Retina (tissue), 1 donor: ENCODE results near the gene MIEN1.
A peak's percentile ranks its signal among the peaks of the same experiment; 100 is the strongest.
"Not testable (repeated sequence)": the region's sequence is repeated elsewhere in the genome, so short reads cannot be mapped to it uniquely, and the experiment has no call there.

Experiments used
- DNase-seq: peaks from one replicate; pipeline ENCODE4 v3.0.0-alpha.2; 2016

Gene MIEN1

DNA sequence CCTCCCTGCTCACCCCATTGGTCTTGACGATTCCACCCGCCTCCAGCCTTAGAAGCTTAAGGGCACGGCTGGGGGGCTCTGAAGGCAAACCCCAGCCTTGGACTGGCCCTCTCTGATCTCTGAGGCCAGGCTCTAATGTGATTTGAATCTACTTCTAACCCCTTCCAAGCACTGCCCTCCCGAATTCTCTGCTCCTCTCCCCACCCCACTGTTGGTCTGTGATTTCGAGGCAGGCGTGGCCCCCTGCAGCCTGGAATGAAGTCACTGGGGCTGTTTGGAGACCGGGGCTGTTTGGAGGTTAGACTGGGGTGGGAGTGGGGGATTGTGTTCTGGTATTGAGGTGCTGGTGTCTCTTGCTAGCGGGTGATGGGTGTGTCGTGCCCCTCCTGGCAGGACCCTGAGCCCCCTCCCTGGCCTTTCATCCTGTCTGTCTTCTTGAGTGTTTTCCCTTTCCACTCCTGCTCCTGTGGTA, 9.6 kb upstream of the MIEN1 start:
- no peak for DNase-seq

DNA sequence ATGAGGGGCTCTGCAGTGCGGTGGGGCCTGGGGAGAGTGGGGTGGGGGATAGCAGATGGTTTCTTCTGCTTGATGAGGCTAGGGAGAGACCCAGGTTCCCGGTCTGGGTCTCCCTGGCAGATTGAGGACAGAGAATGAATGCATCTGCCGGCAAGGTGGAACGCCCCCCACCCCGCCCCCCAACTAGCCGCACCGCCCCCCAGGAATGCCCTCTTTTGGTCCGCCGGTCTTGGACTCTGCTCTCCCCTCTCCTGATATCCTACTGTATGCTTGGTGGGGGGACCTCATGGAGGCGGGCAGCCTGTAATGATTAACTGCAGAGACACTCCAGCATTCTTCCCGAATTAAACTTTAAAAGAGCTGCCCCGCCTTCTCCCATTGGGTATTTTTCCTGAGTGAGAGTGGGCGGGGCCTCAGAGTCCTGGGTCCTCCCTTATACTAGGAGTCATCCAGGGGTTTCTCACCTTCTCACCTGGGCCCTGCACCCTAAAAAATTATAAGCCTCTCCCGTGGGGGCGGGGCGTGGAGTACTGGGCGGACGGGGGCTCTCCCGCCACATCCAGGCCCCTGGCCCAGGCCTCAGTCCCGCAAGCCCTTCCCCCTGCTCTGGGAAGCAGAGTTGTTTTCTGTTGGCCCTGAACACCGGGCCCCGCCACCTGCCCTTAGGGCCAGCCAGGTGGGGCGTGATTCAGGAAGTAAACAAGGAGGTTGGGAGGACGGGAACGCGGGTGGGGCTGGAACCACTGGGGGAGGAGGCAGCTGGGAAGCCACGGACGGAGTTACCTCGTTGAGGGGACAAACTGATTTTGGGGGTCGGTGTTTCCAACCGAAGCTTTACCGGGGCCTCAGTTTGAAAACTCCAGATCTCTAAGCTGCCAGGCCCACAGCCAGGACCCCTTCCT, 8.9 kb upstream of the MIEN1 start:
- no peak for DNase-seq

DNA sequence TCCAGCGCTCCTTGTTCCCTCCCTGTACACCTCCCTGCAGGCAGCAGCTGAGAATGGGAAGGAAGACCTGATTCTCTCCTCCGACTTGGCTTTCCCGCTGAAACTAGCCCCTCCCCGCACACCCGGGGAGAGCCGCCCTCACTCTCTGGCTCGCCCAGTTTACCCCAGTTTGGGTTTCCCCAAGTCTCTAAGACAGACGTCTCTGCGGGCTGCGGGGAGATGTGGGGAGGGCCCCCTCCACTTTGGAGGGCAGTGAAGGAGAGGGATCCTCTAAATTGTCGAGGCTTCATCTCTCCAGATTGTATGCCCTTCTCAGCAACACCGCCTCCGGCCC, 8.2 kb upstream of the MIEN1 start:
- DNase-seq = peak; percentile 48

DNA sequence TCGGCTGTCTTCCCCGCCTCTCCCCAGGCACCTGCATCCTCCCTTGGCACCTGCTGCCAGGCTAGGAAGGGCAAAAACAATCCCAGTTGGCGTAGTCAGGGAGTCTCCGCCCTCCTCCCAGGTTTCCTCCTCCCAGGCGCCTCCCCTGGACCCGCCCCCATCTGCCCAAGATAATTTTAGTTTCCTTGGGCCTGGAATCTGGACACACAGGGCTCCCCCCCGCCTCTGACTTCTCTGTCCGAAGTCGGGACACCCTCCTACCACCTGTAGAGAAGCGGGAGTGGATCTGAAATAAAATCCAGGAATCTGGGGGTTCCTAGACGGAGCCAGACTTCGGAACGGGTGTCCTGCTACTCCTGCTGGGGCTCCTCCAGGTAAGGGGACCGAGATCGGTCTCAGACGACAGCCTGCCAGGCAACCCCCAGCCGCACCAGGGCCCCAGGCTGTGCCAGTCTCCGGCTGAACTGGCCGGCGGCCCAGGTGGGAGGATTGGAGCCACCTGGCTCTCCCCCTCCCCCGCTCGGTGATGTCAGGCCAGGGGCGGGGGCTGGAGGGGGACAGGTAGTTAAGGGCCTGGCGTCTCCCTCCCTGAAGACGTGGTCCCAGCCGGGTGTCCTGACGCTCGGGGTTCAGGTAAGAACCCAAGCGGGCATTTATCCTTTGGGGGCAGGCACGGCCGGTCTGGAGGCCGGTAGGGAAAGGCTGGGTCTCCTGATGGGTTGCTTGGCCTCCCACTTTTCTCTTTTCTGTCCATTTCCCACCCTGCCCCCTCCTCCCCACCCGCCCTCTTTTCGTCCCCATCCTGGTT, 7.6 kb upstream of the MIEN1 start, which contains the start of gene GRB7:
Gene GRB7 (plus strand): TSS at position 179 of the 808 bp plus-strand sequence. CDS start 4,364 bp downstream, outside the sequence.
- DNase-seq = no peak

DNA sequence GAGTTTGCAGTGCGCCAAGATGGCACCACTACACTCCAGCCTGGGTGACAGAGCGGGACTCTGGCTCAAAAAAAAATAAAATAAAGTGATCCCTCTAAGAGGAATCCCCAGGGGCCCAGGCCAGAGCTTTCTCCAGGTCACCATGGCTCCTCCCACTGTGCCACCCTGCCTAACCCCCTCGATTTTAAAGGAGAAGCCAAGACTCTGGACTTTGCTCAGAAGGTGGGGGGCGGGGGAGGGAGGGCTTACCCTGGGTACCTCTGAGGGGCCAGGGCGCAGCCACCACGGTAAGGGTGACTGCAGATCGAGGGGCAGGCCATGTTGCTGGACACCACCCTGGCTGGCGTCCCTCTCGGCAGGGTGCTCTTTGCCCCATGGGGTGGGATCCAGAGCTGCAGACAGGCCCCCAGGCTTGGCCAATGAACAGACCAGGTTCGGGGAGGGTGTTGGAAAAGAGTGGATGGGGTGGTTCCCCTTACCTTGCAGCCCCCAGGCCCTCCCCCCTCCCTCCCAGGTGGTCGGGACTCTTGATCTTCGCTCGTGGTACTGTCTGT, 7.0 kb upstream of the MIEN1 start:
- DNase-seq = no peak

DNA sequence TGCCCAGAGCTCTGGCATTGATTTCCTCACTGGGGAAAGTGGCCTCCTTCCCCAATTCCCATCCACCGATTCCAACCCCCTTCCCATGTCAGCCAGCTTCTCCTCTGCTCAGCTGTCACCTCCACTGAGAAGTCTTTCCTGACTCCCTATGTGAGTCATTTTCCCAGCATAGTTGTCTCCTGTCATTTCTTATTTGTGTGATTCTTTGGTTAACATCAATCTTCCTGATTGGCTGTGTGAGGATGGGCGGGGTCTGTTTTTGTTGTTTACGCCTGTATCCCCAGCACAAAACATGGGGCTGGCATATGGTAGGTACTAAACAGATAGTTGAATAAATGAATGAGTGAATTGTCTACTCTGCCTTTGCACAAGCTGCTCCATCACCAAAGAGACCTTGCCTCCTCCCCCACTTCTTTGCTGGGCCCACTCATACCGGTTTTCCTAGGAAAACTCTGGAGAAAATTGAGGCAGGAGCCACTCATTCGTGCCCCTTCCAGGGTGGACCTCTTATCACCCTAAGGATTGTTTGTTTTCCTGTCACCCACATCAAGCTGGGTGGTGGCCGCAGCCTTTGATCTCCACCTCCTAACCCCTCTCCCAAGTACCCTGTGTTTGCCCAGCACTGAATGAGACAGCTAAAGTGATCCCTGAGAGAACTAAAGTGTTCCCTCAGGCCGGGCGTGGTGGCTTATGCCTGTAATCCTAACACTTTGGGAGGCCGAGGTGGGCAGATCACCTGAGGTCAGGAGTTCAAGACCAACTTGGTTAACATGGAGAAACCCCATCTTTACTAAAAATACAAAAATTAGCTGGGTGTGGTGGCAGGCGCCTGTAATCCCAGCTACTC, 6.2 kb upstream of the MIEN1 start:
- DNase-seq = no peak

DNA sequence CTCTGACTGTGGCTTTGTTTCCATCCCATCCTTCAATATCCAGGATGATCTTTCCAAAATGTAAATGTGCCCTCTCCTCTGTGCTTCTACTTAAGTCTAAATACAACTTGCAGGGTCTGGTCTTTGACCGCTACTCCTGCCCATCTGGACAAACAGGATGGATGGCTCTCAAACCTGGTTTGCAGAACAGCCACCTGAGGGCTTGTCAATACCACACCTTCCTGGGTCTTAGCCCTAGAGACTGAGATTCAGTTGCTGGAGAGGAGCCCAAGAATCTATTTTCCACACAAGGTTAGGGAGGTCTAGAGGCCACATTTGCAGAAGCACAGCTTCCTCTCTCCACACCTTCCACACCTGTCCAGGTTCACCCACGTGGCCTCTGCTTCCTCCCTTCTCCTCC, 5.5 kb upstream of the MIEN1 start:
- no peak for DNase-seq

DNA sequence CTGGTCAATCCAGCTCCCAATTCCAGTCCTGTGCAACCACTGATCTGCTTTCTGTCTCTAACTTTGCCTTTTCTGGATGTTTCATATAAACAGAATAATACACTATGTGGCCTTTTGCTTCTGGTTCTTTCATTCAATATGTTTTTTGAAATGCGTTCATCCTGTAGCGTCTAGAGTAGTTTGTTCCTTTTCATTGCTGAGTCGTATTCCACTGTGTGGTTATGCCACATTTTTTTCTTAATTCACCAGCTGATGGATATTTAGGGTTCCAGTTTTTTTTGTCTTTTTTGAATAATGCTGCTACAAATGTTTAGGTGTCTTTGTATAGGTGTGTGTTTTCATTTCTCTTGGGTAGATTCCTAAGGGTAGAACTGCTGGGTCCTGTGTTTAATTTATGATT, 2.3 kb upstream of the MIEN1 start:
- DNase-seq = no peak

DNA sequence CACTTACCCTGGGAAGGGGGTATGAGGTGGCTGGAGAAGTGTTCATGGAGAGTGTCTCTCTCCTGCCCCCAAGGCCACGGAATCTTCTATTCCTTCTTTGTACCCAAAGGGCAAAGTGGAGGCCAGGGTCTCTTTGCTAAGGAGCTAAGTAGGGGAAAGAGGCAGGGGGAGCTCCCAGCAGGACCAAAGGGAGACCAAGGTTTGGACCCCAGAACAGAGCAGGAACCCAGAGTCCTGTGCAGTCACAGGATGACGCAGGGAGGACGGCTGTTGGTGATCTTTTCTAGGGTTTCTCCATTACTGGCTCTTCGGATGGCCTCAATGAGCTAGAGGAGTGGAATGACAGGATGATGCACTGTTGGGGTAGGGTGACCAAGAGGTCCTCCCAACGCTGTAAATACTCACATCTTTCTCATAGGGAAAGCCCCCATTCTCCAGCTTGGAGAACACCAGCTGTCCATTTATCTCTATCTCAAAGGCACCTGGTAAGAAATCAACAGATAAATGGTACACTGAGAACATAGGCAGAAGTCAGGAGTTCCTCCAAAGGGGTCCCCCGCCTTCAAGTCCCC, 966 bp downstream of the MIEN1 start:
- no peak for DNase-seq

DNA sequence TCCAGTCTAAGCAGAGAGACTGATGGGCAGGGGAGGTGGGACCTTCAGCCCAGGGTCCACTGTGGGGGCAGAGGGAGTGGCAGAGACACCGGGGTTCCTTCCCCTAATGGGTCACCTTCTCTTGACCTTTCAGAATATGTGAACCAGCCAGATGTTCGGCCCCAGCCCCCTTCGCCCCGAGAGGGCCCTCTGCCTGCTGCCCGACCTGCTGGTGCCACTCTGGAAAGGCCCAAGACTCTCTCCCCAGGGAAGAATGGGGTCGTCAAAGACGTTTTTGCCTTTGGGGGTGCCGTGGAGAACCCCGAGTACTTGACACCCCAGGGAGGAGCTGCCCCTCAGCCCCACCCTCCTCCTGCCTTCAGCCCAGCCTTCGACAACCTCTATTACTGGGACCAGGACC, 2.8 kb downstream of the MIEN1 start:
- DNase-seq = no peak

DNA sequence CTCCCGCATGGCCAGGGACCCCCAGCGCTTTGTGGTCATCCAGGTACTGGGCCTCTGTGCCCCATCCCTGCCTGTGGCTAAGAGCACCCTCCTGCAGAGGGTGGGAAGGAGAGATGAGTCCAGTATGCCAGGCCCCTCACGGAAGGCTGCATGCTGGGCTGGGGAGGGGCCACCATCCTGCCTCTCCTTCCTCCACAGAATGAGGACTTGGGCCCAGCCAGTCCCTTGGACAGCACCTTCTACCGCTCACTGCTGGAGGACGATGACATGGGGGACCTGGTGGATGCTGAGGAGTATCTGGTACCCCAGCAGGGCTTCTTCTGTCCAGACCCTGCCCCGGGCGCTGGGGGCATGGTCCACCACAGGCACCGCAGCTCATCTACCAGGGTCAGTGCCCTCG, 3.7 kb downstream of the MIEN1 start:
- DNase-seq = no peak

DNA sequence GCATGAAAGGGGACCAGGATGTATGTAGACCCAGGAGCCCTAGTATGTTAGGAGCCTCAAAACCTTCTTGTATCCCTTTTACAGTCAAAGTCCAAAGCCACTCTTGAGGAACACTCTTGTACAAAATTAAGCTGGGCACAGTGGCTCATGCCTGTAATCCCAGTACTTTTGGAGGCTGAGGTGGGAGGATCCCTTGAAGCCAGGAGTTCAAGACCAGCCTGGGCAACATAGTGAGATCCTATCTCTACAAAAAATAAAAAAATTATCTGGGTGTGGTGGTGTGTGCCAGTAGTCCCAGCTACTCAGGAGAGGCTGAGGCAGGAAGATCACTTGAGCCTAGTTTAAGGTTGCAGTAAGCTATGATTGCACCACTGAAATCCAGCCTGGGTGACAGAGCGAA, 4.4 kb downstream of the MIEN1 start:
- DNase-seq = not testable (repeated sequence)

DNA sequence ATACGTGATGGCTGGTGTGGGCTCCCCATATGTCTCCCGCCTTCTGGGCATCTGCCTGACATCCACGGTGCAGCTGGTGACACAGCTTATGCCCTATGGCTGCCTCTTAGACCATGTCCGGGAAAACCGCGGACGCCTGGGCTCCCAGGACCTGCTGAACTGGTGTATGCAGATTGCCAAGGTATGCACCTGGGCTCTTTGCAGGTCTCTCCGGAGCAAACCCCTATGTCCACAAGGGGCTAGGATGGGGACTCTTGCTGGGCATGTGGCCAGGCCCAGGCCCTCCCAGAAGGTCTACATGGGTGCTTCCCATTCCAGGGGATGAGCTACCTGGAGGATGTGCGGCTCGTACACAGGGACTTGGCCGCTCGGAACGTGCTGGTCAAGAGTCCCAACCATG, 5.6 kb downstream of the MIEN1 start:
- DNase-seq = no peak

DNA sequence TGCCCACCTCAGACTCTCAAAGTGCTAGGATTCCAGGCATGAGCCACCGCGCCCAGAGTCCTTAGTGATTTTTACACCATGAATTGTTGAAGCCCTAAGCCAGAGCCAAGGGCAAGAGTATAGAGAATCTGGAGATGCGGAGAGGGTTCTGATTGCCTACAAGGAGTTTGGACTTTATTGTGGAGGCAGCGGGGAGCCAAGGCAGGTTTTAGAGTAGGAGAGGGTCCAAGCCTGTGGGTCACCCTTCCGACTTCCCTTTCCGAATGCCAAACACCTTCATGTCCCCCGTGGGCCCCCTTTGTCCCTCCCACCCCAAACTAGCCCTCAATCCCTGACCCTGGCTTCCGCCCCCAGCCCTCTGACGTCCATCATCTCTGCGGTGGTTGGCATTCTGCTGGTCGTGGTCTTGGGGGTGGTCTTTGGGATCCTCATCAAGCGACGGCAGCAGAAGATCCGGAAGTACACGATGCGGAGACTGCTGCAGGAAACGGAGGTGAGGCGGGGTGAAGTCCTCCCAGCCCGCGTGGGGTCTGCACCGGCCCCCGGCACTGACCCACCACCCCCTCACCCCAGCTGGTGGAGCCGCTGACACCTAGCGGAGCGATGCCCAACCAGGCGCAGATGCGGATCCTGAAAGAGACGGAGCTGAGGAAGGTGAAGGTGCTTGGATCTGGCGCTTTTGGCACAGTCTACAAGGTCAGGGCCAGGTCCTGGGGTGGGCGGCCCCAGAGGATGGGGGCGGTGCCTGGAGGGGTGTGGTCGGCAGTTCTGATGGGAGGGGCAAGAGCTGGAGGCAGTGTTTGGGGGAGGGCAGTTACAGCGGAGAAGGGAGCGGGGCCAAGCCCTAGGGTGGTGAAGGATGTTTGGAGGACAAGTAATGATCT, 7.1 kb downstream of the MIEN1 start:
- no peak for DNase-seq

DNA sequence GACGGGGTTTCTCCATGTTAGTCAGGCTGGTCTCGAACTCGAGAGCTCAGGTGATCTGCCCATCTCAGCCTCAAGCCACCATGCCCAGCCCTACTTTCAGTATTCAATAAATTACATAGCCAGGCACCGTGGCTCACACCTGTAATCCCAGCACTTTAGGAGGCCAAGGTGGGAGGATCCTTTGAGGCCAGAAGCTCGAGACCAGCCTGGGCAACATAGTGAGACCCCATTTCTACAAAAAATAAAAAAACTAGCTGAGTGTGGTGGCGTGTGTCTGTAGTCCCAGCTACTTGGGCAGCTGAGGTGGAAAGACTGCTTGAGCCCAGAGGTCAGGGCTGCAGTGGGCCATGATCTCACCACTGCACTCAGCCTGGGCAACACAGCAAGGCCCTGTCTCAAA, 8.2 kb downstream of the MIEN1 start:
- DNase-seq = no peak

DNA sequence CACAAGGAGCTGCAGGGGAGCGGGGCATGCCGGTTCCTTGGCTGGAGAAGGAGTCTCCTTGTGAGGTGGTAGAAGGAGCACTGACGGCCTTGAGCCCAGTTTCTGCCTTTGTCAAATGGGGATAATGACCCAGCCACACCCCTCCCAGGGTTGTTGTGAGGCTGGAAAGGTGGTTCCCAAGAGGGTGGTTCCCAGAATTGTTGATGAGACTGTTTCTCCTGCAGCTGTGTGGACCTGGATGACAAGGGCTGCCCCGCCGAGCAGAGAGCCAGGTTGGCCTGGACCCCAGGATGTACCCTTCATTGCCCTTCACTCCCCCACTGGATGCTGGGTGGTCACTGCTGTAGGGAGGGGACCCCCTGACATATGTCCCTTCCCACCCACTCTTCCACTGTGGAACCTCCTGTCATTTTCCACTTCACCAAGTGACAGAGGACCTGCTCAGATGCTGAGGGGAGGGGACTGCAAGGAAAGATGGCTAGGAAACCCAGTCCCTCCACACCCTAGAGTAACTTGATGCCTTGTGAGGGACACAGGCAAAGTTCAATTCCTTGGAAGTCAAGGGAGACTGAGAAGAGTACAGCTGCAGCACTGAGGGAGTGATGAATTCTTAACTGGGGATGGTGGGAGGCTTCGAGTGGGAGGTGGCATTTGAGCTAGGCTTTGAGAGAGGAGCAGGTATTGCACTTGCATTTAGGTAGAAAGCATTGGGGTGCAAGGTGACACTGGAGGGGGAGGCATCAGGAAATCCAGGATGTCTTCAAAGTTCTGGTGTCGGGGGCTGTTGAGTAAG, 10.6 kb downstream of the MIEN1 start:
- no peak for DNase-seq

DNA sequence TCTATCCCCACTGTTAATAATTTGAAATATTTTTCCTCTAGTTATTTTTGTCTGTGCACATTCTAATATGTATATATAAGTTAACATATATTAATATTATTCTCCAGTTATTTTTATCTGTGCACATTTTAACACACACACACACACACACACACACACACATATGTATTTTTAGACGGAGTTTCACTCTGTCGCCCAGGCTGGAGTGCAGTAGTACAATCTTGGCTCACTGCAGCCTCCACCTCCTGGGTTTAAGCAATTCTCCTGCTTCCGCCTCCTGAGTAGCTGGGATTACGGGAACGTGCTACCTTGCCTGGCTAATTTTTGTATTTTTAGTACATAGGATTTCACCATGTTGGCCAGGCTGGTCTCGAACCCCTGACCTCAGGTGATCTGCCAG, 12.7 kb downstream of the MIEN1 start:
- no peak for DNase-seq

DNA sequence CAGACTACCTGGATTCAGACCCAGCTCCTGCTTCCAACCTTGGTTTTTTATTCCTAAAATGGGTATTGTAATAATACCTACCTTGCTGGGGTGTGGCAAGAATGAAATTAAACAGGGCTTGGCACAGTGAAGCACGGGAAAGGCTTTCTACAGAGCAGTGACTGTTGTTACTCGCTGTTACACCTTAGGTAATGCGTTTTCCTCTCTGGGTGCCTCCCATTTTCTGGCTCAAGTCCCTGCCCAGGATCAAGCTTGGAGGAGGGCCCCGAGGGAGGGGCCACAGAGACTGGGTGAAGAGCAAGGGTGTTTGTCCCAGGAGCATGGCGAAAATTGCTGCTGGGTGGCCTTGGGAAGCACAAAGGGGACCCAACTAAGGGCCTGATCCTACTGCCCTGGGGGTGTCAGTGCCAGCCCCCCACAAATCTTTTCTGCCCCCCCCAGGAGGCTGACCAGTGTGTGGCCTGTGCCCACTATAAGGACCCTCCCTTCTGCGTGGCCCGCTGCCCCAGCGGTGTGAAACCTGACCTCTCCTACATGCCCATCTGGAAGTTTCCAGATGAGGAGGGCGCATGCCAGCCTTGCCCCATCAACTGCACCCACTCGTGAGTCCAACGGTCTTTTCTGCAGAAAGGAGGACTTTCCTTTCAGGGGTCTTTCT, 13.3 kb downstream of the MIEN1 start:
- no peak for DNase-seq

DNA sequence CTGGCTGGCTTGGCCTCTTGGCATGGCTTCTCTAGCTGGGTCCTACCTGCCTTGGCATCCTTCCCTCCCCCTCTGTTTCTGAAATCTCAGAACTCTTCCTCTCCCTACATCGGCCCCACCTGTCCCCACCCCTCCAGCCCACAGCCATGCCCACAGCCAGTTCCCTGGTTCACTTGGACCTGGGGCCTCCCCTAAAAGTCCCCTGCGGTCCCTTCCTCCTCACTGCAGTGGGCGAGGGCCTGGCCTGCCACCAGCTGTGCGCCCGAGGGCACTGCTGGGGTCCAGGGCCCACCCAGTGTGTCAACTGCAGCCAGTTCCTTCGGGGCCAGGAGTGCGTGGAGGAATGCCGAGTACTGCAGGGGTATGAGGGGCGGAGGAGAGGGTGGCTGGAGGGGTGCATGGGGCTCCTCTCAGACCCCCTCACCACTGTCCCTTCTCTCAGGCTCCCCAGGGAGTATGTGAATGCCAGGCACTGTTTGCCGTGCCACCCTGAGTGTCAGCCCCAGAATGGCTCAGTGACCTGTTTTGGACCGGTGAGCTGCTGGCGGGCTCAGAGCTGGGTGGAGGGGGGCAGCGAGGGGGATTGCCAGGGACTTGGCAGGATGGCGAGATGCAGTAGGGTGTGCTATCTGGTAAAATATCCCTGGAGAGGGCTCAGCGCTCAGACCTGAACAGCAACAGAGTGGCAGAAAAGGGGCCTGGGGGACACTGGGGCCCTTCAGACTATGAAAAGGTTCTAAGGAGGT, 14.1 kb downstream of the MIEN1 start:
- DNase-seq = no peak
